HG03575 (cell line): ENCODE measurements around the gene C1orf116.

ENCODE experiments used
- ATAC-seq: cut with Tn5 transposase; IDR thresholded peaks from one replicate; pipeline ENCODE4 v1.9.1; 2021; ENCODE audit not compliant: unreplicated experiment, insufficient number of reproducible peaks, low FRiP score; ENCODE audit errors: extremely low read depth

The C1orf116 gene

DNA sequence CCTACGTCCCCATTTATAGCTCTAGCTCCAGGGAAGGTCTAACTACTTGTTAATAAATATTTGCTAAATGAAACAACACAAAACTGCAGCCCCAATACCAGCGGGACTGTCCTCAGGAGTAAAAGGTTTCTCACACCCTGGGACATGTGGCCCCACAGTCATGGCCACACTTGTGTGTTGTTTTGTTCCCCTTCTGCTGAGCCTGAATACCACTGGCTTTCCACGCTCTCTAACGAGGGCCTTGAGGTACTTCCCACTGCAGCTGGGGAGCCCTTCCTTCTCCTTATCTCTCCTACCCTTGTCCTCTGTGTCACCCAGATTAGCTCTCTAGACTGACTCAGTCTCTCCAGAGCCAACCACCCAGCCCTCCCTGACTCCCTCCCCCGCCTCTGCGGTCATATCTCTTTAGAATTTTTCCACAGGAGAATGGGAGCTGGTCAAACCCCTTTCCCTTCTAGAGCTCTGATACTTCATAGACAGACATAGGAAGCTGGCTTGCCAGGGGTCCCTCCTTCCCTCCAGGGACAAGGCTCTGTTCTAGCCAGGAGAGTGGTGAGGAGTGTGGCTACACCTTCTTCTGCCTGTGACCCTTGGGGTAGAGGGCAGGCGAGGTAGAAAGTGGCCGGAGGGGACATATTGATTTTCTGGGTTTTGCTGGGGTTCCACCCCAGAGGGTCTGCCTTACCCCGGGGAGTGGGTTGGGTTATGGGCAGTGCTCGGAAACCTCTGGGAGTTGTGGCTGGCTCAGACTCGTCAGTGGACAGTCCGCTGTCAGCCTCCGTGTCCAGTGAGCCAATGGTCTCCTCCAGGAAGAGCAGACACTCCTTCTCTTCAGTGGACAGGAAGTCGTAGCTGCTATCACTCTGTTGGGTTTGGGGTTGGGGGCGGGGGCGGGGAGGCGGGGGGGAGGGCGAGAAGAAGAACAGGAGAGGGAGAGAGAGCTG is 8.1 kb downstream of the C1orf116 start:
- ATAC-seq, result no peak

DNA sequence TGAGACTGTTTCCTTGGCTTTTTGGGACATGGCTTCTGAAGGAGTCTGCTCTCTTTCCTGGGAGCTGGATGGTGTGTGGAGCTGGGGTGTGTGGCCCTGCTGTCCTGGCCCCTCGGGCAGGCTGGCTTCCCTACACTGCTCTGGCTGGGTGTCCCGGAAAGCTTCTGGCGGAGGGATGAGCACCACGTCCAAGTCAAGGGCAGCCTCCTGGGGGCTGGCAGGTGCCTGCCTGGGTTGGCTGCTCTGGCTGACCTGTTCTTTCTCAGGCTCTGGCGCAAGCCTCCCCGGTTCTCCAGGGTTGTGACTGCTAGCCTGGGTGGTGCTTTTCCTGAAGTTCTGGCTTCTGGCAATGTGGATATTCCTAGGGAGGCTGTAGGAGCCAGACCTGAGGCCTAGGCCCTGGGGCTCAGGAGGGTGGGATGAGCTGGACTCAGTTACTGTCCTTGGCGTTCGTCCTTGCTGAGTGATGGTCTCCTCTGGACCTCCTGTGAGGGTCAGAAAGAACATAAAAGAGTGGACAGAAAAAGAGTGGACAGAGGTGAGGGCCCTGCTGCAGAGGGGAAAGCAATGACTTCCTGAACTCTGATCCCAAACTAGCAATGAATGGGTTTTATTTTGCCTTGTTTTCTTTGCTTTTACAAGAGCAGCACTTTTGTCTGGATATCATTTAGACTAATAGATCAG is 9.4 kb downstream of the C1orf116 start:
- no peak for ATAC-seq

- no peak for ATAC-seq
Measured at GRCh38 chr1:207021876-207022596, 10.5 kb downstream of the C1orf116 start.

GRCh38 chr1:207021139-207021861 is 11.3 kb downstream of the C1orf116 start:
- no peak for ATAC-seq

DNA sequence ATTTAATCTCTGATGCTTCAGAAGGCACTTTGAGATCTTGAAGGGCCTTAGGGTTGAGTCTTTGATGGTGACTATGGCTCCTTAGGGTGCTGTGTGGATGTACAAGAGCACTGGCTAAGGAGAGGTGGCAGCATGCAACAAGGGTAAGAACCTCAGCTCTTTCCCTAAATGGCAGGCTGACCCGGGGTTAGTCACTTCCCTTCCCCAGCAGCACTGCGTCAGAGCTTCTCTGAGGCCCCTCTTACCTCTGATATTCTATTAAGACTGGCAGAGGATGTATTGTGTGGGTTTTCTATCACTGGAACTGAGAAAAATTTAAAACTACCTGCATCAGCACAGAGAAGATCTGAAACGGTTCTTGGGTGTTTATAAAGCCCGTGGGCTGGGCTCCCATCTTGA is 11.8 kb downstream of the C1orf116 start:
- no peak for ATAC-seq

DNA sequence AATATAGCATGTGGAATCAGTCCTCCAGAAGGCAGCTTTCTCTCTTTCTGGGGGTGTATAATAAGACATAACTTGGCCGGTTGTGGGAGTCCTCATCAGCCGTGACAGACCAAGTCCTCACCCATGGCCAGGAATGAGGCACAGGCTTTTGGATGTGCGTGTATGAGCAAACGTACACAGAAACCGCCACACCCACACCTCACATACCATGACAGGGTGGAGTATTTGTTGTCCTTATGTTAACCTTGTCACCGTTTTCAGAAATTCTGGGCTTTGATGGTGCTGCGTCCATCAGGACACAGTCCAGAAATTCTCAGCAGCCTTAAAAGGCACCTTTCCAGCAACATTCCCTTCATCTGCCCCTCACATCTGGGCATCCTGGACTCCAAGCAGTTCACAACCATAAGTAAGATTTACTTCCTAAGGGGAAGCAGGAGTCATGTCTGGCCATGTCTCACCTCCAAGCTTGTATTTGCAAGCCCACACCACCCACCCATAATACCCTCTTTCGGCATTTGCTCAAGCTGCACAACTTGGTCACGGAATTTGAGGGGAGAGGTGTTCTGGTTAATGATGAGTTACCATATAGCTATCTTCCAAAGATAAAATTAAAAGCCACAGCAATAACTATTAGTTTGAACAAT is 12.4 kb downstream of the C1orf116 start:
- no peak for ATAC-seq

DNA sequence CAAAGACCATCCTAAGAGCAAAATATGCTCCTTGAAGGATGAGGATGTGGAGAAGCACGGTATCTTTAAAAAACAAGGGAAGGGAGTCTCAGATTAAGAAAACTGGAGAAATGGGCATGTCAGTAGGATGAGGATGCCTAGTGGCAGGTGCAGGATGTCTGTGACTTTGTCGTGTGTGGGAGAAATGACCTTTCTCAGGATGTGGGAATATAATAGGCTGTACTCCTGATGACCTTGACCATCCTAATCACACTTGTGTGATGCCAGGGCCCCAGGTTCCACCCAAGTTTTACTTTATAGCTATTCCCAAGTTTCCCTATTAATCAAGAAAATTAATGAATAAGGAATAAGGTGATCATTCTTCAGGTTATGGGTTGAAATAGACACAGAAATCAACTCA is 12.9 kb downstream of the C1orf116 start:
- ATAC-seq, result no peak

DNA sequence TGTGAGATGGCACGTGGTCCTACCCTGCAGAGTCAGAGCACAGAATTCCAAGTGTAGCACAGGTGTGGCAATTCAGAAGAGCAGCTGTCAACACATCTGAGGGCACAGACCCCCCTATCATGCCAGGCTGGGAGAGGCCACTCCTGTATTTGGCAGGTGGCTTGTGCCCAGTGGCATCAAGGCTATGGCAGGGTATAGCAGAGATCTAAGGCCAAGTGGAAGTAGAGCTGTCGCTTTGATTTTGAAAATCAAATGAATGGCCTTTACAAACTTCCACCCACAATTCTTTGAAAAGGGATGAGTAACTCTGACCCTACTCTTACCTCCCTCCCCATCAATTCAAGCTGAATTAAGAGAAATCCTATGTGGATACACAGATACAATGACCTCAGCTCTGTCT is 13.4 kb downstream of the C1orf116 start:
- ATAC-seq, result no peak

DNA sequence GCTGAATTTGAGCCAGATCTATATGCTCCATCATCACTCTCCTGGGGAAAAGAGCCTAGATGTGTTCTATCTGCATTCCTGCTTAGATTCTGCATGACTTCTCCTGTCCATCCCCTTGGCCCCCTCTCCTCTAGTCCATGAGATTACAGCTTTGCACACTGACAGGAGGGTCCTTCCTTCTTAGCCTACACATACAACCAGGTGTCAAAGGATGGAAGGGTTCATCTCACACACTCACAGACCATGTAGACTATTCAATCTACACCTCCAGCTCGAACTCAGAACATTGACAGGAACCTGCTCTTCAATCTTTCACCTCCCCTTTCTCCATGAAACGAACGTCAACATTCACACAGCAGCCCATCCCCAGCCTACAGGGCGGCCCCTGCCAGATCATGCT is 13.8 kb downstream of the C1orf116 start:
- ATAC-seq, result no peak

- ATAC-seq, result no peak
Measured at GRCh38 chr1:207017615-207018559, 14.7 kb downstream of the C1orf116 start.

- ATAC-seq, result no peak
Measured at GRCh38 chr1:207015791-207016190, 16.8 kb downstream of the C1orf116 start.

DNA sequence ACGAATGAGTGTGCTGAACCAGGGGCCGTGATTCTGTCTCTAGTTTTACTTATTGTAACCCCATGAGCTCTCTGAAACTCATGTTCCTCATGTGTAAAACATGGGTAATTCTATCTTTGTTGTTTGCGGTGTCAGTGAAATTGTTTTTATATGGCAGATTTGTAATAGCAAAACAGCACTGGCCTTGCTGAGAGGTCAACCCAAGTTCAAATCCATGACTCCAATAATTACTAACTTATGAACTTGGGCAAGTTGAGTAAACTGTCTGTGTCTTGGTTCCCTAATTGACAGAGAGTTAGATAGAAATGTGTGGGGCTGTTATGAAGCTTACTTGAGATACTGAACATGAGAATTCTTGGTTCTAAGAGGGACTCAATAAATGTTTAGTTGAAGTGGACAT is 17.8 kb downstream of the C1orf116 start:
- no peak for ATAC-seq

- ATAC-seq, result no peak
Measured at GRCh38 chr1:207013321-207014085, 19.1 kb downstream of the C1orf116 start.

DNA sequence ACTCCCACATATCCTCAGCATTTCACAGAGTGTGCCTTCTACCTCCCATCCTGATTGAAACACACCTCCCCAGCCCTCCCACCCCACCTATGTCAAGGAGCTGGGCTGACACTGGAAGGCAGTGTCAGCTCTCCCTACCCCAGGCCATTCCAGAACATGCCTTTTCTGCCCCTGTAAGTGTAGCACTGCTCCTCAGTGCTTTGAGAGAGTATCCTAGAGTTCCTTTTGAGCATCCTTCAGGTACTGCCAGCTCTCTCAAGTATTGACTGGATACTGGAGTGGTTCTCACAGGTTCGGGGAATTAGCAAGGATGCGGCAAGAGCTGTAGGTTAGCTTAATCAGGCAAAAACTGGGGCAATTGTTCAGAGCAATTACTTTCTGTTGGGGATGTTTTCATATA is 21.8 kb downstream of the C1orf116 start:
- ATAC-seq, result no peak

DNA sequence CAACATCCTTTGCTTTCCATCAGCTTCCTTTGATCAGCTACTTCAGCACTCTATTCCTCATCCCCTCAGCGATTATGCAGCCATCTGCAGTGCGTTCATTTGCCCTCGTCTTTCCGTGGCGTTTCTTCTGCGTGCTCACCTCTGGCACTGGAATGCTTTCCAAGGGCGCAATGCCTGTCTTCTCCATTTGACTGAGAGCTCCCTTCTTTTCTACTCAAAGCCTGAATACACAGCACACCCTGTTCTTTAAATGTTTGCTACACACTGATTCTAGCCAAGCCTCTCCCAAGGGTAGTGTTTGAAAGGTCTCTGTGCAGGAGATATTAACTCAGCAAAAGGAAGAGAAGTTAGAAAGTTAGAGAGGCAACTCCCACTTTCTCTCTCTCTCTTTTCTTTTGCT is 22.6 kb downstream of the C1orf116 start:
- no peak for ATAC-seq

- ATAC-seq, result no peak
Measured at GRCh38 chr1:207009182-207009850, 23.2 kb downstream of the C1orf116 start.
